CD1c-positive myeloid dendritic cell (primary cell): ENCODE measurements around the gene ATP6V0B.

ENCODE experiments used
- DNase-seq: peaks from one replicate; pipeline ENCODE4 v3.0.0-alpha.2; 2016; ENCODE audit errors: extremely low spot score

ATP6V0B gene

DNA sequence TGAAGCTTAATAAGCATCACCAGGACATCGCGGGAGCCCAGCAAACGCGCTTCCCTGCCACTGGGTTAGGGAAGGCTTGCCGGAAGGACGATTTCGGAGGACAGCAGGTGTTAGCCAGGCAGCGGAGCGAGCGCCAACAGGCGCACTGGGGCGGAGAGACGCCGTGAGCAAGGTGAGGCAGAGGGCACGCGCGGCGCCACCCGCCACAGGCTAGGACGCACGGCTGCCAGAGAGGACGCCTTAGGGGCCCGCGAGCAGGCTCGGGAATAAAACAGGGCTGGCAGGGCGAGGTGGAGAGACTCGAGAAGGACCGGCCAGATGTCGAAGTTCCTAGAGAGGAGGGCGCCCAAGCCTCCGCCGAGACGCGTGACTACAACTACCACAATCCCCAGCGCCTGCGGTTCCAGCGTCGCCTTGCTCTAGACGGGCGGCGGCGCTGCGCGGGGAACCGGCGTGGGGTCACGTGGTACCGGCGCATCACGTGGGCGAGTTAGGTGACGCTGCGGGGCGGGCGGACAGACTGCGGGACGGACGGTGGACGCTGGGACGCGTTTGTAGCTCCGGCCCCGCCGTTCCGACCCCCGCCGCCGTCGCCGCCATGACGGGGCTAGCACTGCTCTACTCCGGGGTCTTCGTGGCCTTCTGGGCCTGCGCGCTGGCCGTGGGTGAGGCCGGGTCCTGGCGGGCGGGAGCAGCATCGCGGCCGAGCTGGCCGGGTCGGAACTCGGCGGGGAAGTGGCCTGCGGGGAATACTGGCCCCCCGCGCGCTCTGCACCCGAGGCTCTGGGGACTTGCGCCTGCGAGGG lies at the start of gene ATP6V0B:
Gene ATP6V0B (plus strand): TSS at position 518 of the 806 bp plus-strand sequence. CDS start 81 bp downstream, at position 599.
- DNase-seq, result peak; percentile 98

DNA sequence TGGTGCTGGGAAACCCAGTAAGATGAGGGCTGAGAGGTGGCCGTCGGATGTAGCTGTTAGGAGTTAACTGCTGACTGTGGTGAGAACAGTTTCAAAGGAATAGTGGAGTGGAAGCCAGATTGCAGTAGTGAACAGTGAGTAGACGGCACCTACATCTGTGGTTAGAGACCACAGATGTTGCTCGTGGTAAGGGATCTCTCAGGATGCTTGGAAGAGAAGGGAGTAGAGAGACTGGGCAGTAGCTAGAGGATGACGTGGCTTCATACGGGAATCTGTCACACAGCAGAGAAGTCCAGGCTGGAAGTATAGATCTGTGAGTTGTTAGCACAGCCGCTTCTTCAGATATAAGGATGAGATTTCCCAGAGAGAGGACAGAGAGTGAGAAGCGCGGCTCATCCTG lies 48.9 kb upstream of the ATP6V0B start:
- no peak for DNase-seq

DNA sequence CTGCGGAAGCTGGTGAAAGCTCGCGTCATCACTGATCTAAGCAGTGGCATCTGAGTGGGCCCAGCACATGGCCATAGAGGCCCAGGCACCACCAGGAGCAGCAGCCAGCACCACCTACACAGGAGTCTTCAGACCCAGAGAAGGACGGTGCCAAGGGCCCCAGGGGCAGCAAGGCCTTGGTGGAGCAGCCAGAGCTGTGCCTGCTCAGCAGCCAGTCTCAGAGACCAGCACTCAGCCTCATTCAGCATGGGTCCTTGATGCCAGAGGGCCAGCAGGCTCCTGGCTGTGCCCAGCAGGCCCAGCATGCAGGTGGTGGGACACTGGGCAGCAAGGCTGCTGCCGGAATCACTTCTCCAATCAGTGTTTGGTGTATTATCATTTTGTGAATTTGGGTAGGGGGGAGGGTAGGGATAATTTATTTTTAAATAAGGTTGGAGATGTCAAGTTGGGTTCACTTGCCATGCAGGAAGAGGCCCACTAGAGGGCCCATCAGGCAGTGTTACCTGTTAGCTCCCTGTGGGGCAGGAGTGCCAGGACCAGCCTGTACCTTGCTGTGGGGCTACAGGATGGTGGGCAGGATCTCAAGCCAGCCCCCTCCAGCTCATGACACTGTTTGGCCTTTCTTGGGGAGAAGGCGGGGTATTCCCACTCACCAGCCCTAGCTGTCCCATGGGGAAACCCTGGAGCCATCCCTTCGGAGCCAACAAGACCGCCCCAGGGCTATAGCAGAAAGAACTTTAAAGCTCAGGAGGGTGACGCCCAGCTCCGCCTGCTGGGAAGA lies 44.4 kb upstream of the ATP6V0B start:
- DNase-seq, result no peak

DNA sequence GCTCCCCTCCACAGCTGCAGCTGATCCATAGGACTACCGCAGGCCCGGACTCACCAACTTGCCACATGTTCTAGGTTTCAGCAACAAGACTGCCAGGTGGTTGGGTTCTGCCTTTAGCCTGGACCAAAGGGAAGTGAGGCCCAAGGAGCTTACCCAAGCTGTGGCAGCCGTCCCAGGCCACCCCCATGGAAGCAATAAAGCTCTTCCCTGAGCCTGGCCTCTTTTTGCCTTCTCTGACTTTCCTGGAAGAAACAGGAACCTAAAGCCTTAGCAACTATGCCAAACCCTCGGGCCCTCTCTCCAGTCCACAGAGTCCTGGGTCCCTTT lies 43.8 kb upstream of the ATP6V0B start:
- DNase-seq, result no peak

DNA sequence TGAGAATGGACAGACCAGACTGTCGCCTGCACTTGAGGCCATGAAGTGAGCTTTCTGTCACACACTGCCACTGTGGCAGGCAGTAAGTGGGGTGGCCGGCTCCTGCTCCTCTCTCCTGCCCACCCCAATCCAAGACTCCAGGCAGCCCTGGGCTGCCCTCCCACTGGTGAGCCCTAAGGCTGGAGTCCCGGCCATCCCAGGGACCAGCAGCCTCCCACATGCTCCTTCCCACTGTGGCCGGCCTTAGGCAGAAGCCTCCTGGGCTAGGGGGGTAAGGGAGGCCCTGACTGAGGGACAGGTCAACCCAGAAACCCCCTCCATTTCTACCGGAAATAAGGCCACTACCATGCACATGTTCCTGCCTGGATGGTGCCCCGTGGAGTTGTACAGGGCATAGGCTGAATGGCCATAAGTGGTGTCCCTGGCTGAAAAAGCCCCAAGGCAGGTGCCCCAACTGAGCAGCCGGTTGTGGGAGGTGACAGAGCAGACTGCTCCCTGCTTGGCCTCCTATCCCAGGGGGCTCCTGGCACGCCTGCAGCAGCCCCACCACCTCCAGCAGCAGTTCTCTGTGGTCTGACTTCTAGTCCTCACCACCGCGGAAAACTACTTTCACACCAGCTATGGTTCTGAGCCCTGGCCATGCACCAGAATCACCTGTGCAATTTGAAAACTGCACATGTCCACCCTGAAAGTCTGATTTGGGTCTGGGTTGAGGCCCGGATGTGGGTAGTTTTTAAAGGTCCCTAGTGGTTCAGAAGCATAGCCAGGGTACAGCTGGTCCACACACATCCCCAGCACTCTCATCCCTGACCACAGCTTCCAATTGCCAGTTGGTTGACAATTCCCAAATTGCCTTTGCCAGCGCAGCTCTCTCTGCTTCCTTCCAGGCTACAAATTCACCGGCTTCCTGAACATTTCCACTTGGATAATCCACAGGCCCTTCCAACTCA lies 42.8 kb upstream of the ATP6V0B start:
- DNase-seq, result no peak

DNA sequence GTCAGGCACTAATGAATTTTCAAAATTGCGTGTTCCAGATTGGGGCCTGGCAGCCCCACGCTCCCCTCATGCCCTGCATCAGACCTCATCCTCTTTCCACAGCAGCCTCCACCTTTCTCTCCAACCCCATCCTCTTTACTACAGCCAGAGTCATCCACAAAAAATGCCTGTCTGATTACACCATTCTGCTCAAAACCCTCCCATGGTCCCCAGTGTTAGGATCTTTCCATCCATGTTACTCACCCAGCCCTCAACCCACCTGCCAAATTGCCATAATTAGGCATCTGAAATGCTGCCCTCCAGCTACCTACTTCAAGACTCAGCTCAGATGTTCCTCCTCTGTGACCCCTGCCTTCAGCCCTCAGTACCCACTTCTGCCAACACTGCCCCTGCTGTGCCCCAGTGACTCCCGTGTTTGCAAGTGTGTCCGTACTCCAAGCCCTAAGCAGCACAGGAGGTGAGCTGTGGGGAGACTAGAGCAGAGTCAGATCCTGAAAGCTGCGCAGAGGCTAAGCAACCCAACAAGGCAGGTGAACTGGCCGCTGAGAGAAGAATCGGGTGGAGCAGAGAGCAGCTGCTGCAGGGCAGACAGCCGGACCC lies 41.9 kb upstream of the ATP6V0B start:
- no peak for DNase-seq

DNA sequence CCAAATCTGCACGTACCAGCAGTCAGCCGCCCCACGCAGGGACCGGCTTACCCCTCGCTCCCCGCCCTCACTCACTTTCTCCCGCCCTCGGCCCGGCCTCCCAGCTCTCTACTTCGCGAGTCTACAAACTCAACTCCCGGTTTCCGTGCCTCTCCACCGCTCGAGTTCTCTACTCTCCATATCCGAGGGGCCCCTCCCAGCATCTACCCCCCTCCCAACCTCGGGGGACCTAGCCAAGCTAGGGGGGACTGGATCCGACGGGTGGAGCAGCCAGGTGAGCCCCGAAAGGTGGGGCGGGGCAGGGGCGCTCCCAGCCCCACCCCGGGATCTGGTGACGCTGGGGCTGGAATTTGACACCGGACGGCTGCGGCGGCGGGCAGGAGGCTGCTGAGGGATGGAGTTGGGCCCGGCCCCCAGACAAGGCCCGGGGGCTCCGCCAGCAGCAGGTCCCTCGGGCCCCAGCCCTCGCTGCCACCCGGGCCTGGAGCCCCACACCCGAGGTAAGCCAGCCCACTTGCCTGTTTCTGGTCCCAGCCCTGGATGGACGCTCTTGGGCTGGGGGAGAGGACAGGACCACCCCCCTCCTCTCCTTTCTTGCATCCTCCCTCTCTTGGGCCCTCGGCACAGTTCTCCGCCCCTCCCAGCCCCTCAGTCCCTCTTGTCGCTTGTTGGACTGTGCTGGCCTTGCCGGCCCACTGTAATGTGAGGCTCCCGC lies 41.2 kb upstream of the ATP6V0B start, which contains the start of gene ARTN:
Gene ARTN (plus strand): TSS at position 416 of the 715 bp plus-strand sequence. CDS start 1,856 bp downstream, outside the sequence.
- DNase-seq, result no peak

DNA sequence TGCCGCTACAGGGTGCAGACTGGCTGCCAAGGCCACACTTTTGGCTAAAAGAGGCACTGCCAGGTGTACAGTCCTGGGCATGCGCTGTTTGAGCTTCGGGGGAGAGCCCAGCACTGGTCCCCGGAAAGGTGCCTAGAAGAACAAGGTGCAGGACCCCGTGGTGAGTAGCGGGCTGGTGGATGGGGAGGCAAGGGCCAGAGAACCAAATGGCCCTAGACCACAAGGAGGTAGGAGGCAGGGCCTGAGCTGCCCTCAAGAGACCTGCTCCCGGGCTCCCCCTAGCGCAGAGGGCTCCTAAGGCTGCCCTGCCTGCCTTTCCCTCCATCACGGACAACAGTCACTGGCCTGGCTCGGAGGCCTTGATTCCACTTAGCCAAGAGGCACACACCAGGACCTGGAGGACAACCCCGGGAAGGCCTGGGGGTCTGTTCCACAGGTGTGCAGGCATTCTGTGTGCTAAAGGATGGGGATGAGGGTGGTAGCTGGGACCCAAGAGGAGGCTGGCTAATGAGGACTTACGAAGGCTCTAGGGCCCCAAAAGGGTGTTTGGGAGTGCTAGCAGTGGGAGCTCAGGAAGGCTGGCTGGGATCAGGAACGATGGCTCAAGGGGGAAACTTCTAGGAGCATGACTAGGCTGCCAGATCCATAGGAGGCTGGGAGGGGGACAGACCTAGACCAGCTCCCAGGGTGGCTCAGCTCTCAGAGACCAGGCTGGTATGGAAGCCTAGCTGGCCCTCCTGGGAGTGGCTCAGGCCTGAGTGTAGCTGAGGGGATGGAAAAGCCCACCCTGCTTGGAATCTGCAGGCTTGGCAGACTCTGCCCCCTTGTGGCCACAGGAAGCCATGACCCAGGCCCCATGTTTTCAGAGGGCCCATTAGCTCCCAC lies 40.4 kb upstream of the ATP6V0B start:
- peak; percentile 64 for DNase-seq

DNA sequence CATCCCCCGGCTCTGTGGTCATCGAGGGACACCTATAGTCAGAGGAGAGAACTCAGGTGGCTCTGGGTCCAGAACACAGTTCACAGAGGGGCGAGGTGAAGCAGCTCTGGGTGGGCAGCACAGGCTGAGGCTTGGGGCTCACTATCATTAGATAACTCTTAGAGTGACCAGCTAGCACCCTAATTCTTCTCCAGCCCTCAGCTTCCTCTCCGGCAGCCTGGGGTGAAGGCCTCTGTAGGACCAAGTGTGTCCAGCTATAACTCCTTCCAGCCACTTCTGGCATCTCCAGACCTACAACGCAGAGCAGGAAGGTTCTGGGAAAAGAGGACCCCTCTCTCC lies 39.8 kb upstream of the ATP6V0B start:
- no peak for DNase-seq

DNA sequence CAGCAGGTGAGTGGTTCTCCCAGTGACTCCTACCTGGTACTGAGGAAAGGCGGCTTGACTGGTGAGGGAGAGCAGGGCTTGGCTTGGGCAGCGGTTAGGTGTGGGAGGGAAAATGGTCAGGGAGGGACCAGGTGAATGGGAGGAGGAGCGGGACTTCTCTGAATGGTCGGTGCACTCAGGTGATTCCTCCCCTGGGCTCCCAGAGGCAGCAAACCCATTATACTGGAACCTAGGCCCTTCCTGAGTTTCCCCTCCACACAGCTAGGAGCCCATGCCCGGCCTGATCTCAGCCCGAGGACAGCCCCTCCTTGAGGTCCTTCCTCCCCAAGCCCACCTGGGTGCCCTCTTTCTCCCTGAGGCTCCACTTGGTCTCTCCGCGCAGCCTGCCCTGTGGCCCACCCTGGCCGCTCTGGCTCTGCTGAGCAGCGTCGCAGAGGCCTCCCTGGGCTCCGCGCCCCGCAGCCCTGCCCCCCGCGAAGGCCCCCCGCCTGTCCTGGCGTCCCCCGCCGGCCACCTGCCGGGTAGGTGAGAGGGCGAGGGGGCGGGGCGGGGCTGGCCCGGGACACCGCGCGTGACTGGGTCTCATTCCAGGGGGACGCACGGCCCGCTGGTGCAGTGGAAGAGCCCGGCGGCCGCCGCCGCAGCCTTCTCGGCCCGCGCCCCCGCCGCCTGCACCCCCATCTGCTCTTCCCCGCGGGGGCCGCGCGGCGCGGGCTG lies 38.9 kb upstream of the ATP6V0B start:
- no peak for DNase-seq

DNA sequence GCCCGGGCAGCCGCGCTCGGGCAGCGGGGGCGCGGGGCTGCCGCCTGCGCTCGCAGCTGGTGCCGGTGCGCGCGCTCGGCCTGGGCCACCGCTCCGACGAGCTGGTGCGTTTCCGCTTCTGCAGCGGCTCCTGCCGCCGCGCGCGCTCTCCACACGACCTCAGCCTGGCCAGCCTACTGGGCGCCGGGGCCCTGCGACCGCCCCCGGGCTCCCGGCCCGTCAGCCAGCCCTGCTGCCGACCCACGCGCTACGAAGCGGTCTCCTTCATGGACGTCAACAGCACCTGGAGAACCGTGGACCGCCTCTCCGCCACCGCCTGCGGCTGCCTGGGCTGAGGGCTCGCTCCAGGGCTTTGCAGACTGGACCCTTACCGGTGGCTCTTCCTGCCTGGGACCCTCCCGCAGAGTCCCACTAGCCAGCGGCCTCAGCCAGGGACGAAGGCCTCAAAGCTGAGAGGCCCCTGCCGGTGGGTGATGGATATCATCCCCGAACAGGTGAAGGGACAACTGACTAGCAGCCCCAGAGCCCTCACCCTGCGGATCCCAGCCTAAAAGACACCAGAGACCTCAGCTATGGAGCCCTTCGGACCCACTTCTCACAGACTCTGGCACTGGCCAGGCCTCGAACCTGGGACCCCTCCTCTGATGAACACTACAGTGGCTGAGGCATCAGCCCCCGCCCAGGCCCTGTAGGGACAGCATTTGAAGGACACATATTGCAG lies 38.2 kb upstream of the ATP6V0B start:
- DNase-seq, result peak; percentile 72

DNA sequence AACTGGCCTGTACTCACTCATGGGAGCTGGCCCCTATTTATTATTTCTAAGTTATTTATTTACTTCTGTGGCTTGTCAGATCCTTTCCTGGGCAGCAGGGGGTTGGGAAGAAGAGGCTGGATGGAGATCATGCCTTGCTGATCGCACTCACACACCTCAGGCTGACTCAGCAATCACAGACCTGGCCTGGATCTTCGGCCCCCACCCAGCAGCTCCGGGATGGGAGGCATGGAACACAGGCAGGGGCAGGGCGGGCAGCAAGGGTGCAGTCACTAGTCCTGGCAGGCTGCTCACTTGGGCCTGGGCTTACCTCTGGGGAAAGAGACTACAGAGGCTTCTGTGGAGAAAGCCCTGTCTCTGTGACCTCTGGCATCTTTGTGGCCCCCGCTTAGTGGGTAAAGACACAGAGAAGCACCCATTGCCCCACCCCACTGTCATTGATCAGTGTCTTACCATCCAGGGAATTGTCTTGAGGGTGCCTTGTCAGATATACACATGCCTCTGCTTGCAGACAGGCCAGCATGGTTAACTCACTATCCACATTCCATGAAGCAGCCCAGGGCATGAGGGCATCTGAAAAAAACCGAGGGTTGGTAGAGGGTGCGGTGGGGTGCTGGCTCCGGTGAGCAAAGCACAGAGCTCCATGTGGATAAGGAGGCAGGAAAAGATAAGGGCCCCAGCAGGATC lies 37.4 kb upstream of the ATP6V0B start:
- no peak for DNase-seq

DNA sequence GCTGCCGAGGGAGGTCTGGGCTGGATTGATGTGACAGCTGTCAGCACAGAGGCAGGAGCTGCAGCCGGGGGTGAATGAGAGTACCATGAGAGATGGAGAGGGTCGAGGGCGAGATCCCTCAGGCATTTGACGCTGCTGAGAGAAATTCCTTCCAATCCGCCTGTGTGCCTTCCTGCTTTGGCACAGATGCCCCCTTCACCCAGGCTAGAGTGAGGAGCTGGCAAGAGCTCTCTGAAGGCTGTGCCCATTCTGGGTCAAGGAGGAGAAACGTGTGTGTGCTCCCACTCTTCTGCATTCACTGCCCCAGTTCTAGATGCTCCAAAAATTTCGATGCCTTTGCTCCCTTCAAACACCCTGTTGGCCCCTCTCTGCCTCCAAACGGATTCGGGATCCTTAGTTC lies 36.4 kb upstream of the ATP6V0B start:
- no peak for DNase-seq

DNA sequence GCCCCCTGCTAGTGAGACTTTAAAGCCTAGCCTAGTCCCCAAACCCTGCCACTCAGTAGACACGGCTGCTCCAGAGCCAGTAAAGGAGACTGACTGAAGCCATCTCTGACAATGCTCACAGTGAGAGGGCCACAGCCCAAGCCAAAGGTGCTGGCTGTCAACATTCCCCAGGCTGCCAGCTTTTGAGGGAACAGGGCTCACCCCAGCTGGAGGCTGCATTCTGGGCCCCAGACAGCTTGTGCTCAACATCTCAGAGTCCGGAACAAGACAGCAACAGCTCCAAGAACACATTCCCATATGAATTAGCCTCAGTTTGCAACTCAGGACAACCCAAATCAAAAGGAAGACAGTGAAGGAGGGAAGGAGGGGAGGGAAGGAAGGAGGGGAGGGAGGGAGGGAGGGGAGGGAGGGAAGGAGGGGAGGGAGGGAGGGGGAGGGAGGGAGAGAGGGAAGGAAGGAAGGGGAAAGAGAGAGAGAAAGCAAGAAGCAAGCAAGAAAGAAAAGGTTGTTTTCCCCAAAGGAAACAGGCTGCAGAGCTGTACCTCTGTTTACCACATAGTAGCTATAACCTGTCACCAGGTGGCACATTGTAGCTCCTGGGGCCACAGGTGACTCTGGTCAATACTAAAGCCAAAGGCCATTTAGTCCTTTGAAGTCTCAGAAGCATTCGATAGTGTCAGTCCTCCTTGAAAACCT lies 35.7 kb upstream of the ATP6V0B start:
- no peak for DNase-seq

DNA sequence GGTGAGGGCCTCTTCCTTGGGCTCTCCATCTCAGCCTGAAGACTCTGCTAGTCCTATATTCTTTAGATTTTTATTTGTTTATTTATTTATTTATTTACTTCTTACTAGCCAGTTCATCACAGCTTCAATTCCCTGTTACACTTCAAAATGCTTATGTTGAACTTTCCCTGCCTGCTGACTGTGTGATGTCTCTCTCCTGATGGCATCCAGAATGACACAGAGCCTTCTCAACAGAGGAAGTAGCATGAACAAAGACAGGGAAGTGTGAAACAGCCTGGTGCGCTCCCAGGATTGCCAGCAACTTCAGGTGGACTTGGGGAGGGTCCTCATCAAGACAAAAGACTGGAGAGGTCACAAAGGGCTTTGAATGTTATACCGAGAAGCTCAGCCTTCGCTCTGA lies 32.3 kb upstream of the ATP6V0B start:
- no peak for DNase-seq

DNA sequence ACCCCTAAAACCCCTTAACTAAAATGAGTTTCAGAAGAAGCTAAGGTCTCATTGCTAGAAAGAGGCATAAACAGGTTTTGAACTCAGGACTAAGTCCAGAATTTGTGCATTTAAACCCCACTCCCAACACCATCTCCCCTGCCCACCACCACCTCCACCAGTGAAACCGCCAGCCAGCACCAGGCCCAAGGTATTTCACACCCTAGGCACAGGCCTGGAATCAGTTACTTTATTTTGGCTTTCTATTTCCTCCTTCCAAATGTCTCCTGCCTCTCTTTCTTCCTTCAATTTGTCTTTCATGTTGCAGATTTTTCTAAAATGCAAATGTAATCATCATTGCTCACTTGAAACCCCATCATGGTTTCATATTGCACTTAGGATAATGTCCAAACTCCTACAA lies 29.9 kb upstream of the ATP6V0B start:
- DNase-seq, result no peak

DNA sequence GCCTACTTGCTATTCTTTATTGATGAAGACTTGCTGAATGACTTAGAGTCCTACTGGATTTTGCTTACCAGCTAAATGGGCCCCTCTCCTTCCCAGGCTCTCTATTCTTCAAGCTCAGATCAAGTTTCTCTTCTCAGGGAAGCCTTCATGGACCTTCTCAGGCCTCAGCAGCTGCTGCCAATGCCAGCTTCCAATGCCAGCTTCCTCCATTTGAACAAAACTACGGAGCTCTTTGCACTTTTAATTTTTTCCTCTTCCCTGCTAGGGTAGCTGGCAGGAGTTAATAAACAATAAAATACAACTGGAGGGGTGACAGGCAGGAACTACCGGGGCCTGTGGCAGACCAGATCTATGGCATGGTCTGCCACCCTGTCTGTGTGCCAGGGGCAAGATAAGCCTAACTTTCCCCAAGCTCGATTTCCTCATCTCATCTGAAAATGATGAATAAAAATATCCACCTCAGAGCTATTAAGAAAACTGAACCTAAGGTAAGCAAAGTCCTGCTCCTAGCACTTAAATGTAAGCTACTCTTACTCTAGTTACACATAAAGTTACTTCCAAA lies 29.0 kb upstream of the ATP6V0B start:
- no peak for DNase-seq
